DND-41 (cell line): ENCODE measurements around the gene ARHGEF4.

Experiments used
- ATAC-seq: fragments of 200-7000 bp; cut with Tn5 transposase; 3 replicates; pipeline ENCODE4 v1.9.1; 2021; ENCODE audit warnings: low read depth; ENCODE audit not compliant: insufficient read depth
- DNase-seq: peaks from one replicate; pipeline ENCODE4 v3.0.0-alpha.2; 2020
- H2AFZ ChIP-seq: 2 replicates; pipeline ENCODE4 v1.6.0; 2012; ENCODE audit warnings: low read depth, low read length
- H3K27ac ChIP-seq: 2 replicates; pipeline ENCODE4 v1.5.1; 2012; ENCODE audit warnings: low read length, inconsistent platforms
- H3K27me3 ChIP-seq: fragments of 200-600 bp; sonication (generic); 2 replicates; pipeline ENCODE4 v1.6.0; 2012; ENCODE audit warnings: low read length, mild to moderate bottlenecking, inconsistent platforms; ENCODE audit not compliant: insufficient read depth, poor library complexity
- H3K36me3 ChIP-seq: 2 replicates; pipeline ENCODE4 v1.5.1; 2012; ENCODE audit warnings: low read length, inconsistent platforms; ENCODE audit not compliant: insufficient read depth
- H3K4me1 ChIP-seq: 2 replicates; pipeline ENCODE4 v1.5.1; 2012; ENCODE audit warnings: mild to moderate bottlenecking, low read length; ENCODE audit not compliant: insufficient read depth
- H3K4me2 ChIP-seq: 2 replicates; pipeline ENCODE4 v1.6.0; 2012; ENCODE audit warnings: mild to moderate bottlenecking, moderate library complexity, low read length, inconsistent platforms; ENCODE audit not compliant: insufficient read depth
- H3K4me3 ChIP-seq, 2 experiments: fragments of 200-600 bp in 1 of 2; shearing (Covaris generic) in 1 of 2; 2 replicates each; pipeline ENCODE4 v1.5.1; 2012 to 2016; ENCODE audit warnings: inconsistent platforms in 2 of 2, low read length in 2 of 2, mild to moderate bottlenecking in 2 of 2, low read depth in 1 of 2, moderate library complexity in 1 of 2
- H3K79me2 ChIP-seq: 2 replicates; pipeline ENCODE4 v1.6.0; 2012; ENCODE audit warnings: low read length, inconsistent platforms; ENCODE audit not compliant: insufficient read depth
- H3K9ac ChIP-seq: 2 replicates; pipeline ENCODE4 v1.6.0; 2012; ENCODE audit warnings: low read depth, mild to moderate bottlenecking, inconsistent platforms, low read length, moderate library complexity
- H3K9me3 ChIP-seq: 2 replicates; pipeline ENCODE4 v1.5.1; 2012; ENCODE audit warnings: low read length, moderate library complexity, mild to moderate bottlenecking, inconsistent platforms; ENCODE audit not compliant: insufficient read depth, severe bottlenecking
- H4K20me1 ChIP-seq: 2 replicates; pipeline ENCODE4 v1.6.0; 2012; ENCODE audit warnings: low read length; ENCODE audit not compliant: insufficient read depth
- CTCF ChIP-seq: IDR thresholded peaks from 2 replicates; pipeline ENCODE4 v1.5.1; 2012; ENCODE audit warnings: borderline replicate concordance, low read length, moderate library complexity, mild to moderate bottlenecking; ENCODE audit not compliant: poor library complexity, severe bottlenecking; ENCODE audit errors: extremely low read depth
- EZH2 ChIP-seq: IDR thresholded peaks from 3 replicates; pipeline ENCODE4 v1.6.1; 2012; ENCODE audit warnings: borderline replicate concordance, low read depth, mild to moderate bottlenecking, moderate library complexity, low read length, inconsistent platforms; ENCODE audit not compliant: severe bottlenecking

The ARHGEF4 gene

GRCh38 chr2:131026919-131027318 is 190.2 kb downstream of the ARHGEF4 start:
- Histone ChIP-seq H3K9me3 (no peaks in the 10 kb centered on the region), H3K36me3 (no peaks in the 10 kb centered on the region), H3K4me1 (no peaks in the 10 kb centered on the region), H3K4me3 (no peak overlapping the region), H4K20me1 (no peaks in the 10 kb centered on the region; the same call in 1 of the 2 replicates), H3K27me3 (no peaks in the 10 kb centered on the region), H3K27ac (no peak overlapping the region), H3K4me2 (no peak overlapping the region), H3K9ac (no peak overlapping the region), H2AFZ (no peak overlapping the region), H3K79me2 (no peaks in the 10 kb centered on the region)
- TF ChIP-seq CTCF = no peak
- TF ChIP-seq EZH2 = no peak
- DNase-seq (no peak), ATAC-seq (no peak)

DNA sequence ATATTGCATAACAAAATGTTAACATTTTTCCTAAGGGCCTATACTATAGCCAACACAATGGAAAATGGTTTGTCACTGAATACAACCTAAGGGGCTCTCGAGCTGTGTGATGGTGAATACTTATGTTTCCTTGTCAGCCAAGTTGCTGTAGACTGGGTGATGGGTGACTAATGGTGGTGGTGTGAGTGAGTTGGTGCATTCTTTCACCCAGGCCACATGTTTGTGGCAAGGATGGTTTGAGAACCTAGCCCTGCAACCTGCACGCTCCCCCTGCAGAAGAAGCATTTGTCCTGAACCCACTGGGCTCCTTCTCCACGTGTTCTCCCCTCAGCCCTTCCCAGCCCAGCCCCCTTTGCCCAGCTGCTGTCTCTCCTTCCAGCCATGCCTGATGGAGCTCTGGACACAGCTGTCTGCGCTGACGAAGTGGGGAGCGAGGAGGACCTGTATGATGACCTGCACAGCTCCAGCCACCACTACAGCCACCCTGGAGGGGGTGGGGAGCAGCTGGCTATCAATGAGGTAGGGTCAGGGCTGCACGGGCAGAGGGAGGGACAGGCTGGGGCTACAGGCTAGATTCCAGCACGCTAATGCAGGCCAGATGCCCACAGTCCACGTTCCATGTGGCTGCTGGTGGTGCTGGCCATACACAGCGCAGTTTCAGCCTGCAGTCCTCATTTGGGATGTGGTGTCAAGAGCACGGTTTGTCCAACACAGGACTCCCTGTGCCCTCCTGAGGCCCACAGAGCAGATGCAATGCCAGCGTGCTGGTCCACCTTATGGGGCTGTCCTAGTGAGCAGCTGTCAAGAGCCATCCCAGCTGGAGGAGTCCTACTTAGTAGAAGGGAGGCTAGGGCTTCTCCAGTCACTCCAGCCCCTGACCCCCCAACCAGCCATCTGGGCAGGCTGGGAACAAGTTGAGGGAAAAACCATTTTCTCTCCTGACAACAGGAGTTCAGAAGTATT is 191.1 kb downstream of the ARHGEF4 start:
- H3K27me3 ChIP-seq = no peaks in the 10 kb centered on the region
- no peak overlapping the region for H3K4me2 ChIP-seq
- no peaks in the 10 kb centered on the region for H3K36me3 ChIP-seq
- no peak for ATAC-seq
- H3K27ac ChIP-seq = no peak overlapping the region
- no peak for DNase-seq
- TF ChIP-seq CTCF (no peak), EZH2 (no peak)
- H2AFZ ChIP-seq = no peak overlapping the region
- no peak overlapping the region for H3K9ac ChIP-seq
- H3K4me3 ChIP-seq = no peak overlapping the region
- no peaks in the 10 kb centered on the region for H3K79me2 ChIP-seq
- no peaks in the 10 kb centered on the region for H3K4me1 ChIP-seq
- H3K9me3 ChIP-seq = no peaks in the 10 kb centered on the region
- no peaks in the 10 kb centered on the region; the same call in 1 of the 2 replicates for H4K20me1 ChIP-seq

DNA sequence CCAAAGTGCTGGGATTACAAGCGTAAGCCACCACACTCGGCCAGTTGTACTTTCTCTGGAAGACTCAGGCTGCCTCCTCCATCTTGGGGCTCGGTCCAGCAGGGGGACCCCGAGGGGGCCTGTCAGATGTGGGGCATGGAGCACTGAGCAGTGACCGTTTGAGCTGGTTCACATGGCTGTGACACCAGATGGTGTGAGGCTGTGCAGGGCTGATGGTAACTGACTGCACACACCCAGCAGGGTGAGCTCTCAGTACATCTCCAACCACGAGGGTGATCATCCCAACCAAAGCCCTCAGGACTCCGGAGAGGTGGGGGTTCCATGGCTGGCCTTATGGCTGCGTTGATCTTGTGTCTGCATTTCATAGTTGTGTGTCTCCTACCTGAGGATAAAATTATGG is 193.1 kb downstream of the ARHGEF4 start:
- H3K27me3 ChIP-seq = no peaks in the 10 kb centered on the region

More for the DNA sequence above, 193.1 kb downstream of the ARHGEF4 start:
- Histone ChIP-seq H2AFZ (no peak overlapping the region), H3K79me2 (no peaks in the 10 kb centered on the region), H3K9me3 (no peaks in the 10 kb centered on the region), H4K20me1 (no peaks in the 10 kb centered on the region; the same call in 1 of the 2 replicates), H3K9ac (no peak overlapping the region), H3K4me2 (no peak overlapping the region), H3K4me1 (no peaks in the 10 kb centered on the region), H3K36me3 (no peaks in the 10 kb centered on the region), H3K27ac (no peak overlapping the region), H3K4me3 (no peak overlapping the region)
- DNase-seq = no peak
- TF ChIP-seq EZH2 (no peak), CTCF (no peak)
- ATAC-seq = no peak
